Calu3 (cell line): ENCODE results near the gene PLIN5. TPM values are rescaled to one million over a fixed set of nuclear protein-coding genes. Genes with fewer than 3 reads are reported as not detected.

Experiments used
- BruUV-seq: library from RNA; stranded (reverse); fragments of 400-500 nt; replicated peaks from 2 replicates; lab custom pipeline; 2021; lab: Mats Ljungman, UMichigan
- CTCF ChIA-PET: fragments of 300-600 bp; sonication (Branson Sonifier 250); formaldehyde crosslinking; loops from one replicate; lab custom pipeline; 2022; ENCODE audit warnings: antibody characterized with exemption; lab: Charles Lee
- DNase-seq: peaks from one replicate; pipeline ENCODE4 v3.0.0; 2022
- H3K27ac Mint-ChIP-seq: one replicate; pipeline ENCODE4 v1.8.0; 2022; ENCODE audit warnings: mixed read lengths; ENCODE audit not compliant: unreplicated experiment
- H3K27me3 Mint-ChIP-seq: one replicate; pipeline ENCODE4 v1.8.0; 2022; ENCODE audit warnings: mixed read lengths; ENCODE audit not compliant: unreplicated experiment
- H3K36me3 Mint-ChIP-seq: one replicate; pipeline ENCODE4 v1.8.0; 2022; ENCODE audit warnings: mild to moderate bottlenecking, moderate library complexity, mixed read lengths; ENCODE audit not compliant: insufficient read depth, unreplicated experiment
- H3K4me1 Mint-ChIP-seq: one replicate; pipeline ENCODE4 v1.8.0; 2022; ENCODE audit warnings: mild to moderate bottlenecking, low read depth, mixed read lengths; ENCODE audit not compliant: unreplicated experiment
- H3K4me3 Mint-ChIP-seq: one replicate; pipeline ENCODE4 v1.8.0; 2022; ENCODE audit warnings: mild to moderate bottlenecking, low read depth, moderate library complexity, mixed read lengths; ENCODE audit not compliant: unreplicated experiment
- H3K9me3 Mint-ChIP-seq: one replicate; pipeline ENCODE4 v1.8.0; 2022; ENCODE audit warnings: low read depth, mixed read lengths; ENCODE audit not compliant: unreplicated experiment
- intact Hi-C: fragments of 100-400 bp; cut with micrococcal nuclease; formaldehyde crosslinking; loops from one replicate; pipeline ENCODE4 v1.10.0; 2022; ENCODE audit not compliant: unreplicated experiment
- total RNA-seq: library from RNA; stranded (reverse); gene quantifications from 2 replicates; pipeline ENCODE4 v1.2.3, GENCODE V29; 2022
- TF ChIP-seq, protein P1 (sequence below): fragments of 200-600 bp; IDR thresholded peaks from one replicate; pipeline ENCODE4 v1.8.0; 2022; ENCODE audit warnings: antibody characterized with exemption; ENCODE audit not compliant: unreplicated experiment

Gene PLIN5
- total RNA-seq, 1 experiment from 2014 or later = 7.6 TPM

DNA sequence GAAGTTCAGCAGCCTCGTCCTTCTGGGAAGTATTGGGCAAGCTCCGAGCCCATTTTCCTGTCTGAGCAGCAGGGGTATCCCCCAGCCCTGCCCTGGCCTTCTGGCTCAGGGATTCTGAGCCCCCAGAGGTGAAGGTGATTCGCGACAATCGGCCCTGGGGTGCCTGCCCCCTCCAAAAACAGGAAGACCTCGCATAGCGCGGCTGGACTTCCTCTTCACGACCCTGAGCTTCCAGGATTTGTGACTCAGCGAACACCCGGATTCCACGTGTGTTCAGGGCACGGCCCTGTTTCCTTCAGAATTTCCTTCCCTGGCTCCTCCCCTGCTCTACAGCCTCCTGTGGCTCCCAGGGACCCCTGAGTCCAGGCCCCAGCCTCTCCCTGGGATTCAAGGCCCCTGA, 24.5 kb upstream of the PLIN5 start, which contains the start of gene SEMA6B:
Gene SEMA6B (minus strand): TSS at position 116 of the 400 bp plus-strand sequence. CDS start 1,227 bp downstream, outside the sequence.
- no peaks in the 10 kb centered on the region for H3K9me3 Mint-ChIP-seq
- CTCF ChIA-PET = interaction anchor here (0.6 to 1.1 kb wide), 2 partner anchors 36 to 250 kb away, joined by 3 read pairs; no protein-coding TSS in a partner anchor
- H3K4me3 Mint-ChIP-seq = no peak within 1 kb of the TSS
- H3K27ac Mint-ChIP-seq = no peak within 1 kb of the TSS
- H3K27me3 Mint-ChIP-seq = peaks cover 3% of the 10 kb centered on the region
- DNase-seq = no peak
- TF ChIP-seq, protein P1, sequence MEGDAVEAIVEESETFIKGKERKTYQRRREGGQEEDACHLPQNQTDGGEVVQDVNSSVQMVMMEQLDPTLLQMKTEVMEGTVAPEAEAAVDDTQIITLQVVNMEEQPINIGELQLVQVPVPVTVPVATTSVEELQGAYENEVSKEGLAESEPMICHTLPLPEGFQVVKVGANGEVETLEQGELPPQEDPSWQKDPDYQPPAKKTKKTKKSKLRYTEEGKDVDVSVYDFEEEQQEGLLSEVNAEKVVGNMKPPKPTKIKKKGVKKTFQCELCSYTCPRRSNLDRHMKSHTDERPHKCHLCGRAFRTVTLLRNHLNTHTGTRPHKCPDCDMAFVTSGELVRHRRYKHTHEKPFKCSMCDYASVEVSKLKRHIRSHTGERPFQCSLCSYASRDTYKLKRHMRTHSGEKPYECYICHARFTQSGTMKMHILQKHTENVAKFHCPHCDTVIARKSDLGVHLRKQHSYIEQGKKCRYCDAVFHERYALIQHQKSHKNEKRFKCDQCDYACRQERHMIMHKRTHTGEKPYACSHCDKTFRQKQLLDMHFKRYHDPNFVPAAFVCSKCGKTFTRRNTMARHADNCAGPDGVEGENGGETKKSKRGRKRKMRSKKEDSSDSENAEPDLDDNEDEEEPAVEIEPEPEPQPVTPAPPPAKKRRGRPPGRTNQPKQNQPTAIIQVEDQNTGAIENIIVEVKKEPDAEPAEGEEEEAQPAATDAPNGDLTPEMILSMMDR = no peak
- intact Hi-C loops = no loop called here
- peaks cover 26% of the 10 kb centered on the region for H3K36me3 Mint-ChIP-seq
- no peaks in the 10 kb centered on the region for H3K4me1 Mint-ChIP-seq
- no TSS peak for BruUV-seq

DNA sequence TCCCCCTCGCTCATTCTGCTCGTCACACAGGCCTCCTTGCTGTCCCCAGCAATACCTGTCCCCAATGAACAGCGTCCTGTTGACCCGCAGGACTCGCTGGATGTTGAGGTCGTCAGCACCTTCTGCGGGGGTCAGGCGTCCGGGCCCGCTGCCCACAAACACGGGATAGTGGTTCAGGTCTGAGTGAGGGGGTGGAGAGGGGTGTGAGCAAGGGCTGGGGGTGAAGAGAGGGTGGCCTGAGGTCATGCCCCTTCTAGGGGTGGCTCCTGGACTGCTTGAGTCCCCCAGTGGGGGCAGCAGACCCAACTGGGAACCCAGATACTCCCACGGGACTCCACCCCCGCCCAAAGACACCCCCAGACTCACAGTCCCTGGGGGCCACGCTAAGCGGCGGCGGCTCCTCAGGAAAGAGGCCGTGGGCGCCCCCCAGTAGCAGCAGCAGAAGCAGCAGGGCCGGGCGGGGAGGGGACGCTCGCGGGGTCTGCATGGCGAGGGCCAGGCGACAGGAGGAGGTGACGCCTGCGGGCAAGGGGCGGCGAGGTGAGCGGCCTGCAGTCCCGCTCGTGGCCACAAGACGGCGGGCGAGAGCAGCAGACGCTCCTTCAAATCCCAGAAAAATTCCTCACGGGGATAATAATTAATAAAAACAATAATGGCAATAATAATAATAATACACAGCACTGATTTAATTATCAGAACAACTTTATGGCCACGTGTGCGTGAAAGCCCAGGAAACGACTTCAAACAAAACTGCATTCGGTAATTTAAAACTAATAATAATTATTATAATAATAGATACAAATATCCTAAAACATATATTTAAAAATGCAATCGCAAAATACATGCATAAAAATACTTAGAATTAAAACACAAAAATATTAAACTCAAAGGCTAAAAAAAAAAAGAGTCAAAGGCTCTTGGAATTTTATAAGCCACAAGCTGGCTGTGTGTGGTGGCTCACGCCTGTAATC, 23.2 kb upstream of the PLIN5 start:
- intact Hi-C loops = no loop called here
- peaks cover 16% of the 10 kb centered on the region for H3K27me3 Mint-ChIP-seq
- DNase-seq = peak; percentile 51
- no peak overlapping the region for H3K4me3 Mint-ChIP-seq
- H3K4me1 Mint-ChIP-seq = no peaks in the 10 kb centered on the region
- no peak overlapping the region for H3K27ac Mint-ChIP-seq
- TF ChIP-seq, protein P1 = peak; percentile 97
- peaks cover 4% of the 10 kb centered on the region for H3K9me3 Mint-ChIP-seq
- no TSS peak for BruUV-seq
- H3K36me3 Mint-ChIP-seq = peaks cover 26% of the 10 kb centered on the region
- CTCF ChIA-PET = interaction anchor here (0.7 to 1.1 kb wide), 2 partner anchors 35 to 42 kb away, joined by 3 to 7 read pairs; no protein-coding TSS in a partner anchor

DNA sequence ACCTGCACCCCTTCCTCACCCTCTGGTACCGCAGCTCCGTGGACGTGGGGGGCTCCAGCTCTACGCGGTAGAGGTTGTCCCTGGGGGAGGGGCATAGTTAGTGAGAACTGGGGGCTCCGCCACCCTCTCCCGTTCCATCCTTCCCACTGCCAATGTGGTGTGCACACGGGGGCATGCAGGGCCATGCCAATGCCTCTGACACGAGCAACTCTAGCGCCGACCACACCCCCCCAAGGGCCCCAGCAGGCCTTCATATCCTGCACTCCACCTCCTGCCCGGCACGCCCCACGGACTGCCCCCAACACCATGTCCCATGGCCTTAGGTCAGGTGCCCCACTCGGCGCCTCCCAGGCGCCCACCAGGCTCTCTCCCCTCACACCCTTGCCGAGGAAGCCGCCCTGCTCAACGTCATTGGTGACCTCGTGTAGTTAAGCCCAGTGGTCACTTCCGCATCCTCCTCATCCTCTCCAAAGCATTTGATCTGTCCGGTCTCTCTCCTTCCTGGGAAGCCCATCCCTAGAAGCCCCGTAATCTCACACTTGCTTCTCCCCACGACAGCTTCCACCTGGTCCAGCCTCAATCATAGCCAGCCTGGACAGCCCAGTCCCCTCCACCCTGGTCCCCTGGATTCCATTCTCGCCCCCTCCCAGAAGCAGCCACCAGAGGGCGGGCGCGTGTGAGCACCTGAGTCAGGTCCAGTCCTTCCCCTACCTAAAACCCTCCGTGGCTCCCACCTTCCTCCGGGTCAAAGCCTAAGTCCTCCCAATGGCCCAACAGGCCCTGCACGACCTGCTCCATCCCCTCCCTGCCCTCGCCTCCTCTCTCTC, 22.3 kb upstream of the PLIN5 start:
- H3K36me3 Mint-ChIP-seq = peaks cover 26% of the 10 kb centered on the region
- no peaks in the 10 kb centered on the region for H3K4me1 Mint-ChIP-seq
- no TSS peak for BruUV-seq
- TF ChIP-seq, protein P1 = no peak
- CTCF ChIA-PET = interaction anchor here (1.2 kb wide), 1 partner anchor 16 kb away, joined by 5 read pairs; no protein-coding TSS in a partner anchor
- H3K4me3 Mint-ChIP-seq = no peak overlapping the region
- intact Hi-C loops = no loop called here
- peak overlapping the region; percentile 42 for H3K27ac Mint-ChIP-seq
- H3K9me3 Mint-ChIP-seq = peaks cover 8% of the 10 kb centered on the region
- DNase-seq = peak; percentile 54
- peaks cover 25% of the 10 kb centered on the region for H3K27me3 Mint-ChIP-seq

DNA sequence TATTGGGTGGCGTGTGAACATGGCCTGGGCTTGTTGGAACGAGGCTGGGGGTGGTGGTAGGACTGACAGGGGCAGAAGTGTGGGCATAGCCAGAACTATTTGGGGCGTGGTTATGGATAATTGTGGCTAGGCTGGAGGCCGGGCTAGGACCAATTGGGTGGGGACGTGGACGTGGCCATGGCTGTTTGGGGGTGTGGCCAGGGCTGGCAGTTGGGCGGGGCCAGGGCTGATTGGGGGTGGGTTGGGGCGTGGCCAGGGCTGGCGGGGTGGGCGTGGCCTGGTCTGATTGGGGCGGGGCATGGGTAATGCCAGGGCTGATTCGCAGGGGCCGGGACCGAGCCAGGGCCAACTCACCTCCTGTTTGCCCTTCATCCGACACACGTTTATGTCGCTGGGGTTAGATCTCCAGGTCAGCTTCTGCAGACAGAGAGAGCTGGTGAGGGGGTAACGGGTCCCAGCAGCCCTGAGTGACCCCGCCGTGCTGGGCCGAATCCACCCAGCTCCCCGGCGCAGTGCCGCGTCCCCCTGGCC, 21.6 kb upstream of the PLIN5 start:
- H3K36me3 Mint-ChIP-seq = peaks cover 26% of the 10 kb centered on the region
- peaks cover 8% of the 10 kb centered on the region for H3K9me3 Mint-ChIP-seq
- TF ChIP-seq, protein P1 = no peak
- intact Hi-C loops = no loop called here
- DNase-seq = peak; percentile 74
- H3K27me3 Mint-ChIP-seq = peaks cover 32% of the 10 kb centered on the region
- peak overlapping the region; percentile 64 for H3K4me3 Mint-ChIP-seq
- CTCF ChIA-PET = interaction anchor here (1.2 kb wide), 1 partner anchor 15 kb away, joined by 5 read pairs; no protein-coding TSS in a partner anchor
- H3K4me1 Mint-ChIP-seq = no peaks in the 10 kb centered on the region
- BruUV-seq = no TSS peak
- H3K27ac Mint-ChIP-seq = no peak overlapping the region
